Natural killer cell treated with Interleukin-12 subunit alpha and Interleukin-12 subunit beta and Interleukin-15 and Interleukin-18, amount 100 ng/mL, for 72 hours (primary cell): ENCODE data around the gene RTP5. TPM values are rescaled to one million over a fixed set of nuclear protein-coding genes. Genes with fewer than 3 reads are reported as not detected.
"Not testable (repeated sequence)": the region's sequence is repeated elsewhere in the genome, so short reads cannot be mapped to it uniquely, and the experiment has no call there.

Source experiments
- ATAC-seq, 2 donors: fragments of 150-1000 bp; cut with Tn5 transposase in 1 of 2; sonication (Bioruptor Pico), chemical (Tn5 transposase) in 1 of 2; 2 replicates each; pipeline ENCODE4 v1.10.0; 2021
- DNase-seq: peaks from one replicate; pipeline ENCODE4 v3.0.0; 2022; ENCODE audit warnings: low spot score
- H3K27ac Mint-ChIP-seq, 2 donors: 1 replicate in 1 of 2; 2 replicates in 1 of 2; pipeline ENCODE4 v1.8.0; 2022; ENCODE audit warnings: mixed read lengths in 2 of 2, mild to moderate bottlenecking in 1 of 2, moderate library complexity in 1 of 2
- H3K27me3 Mint-ChIP-seq, 2 donors: 1 replicate in 1 of 2; 2 replicates in 1 of 2; pipeline ENCODE4 v1.8.0; 2022; ENCODE audit warnings: mixed read lengths in 2 of 2
- H3K36me3 Mint-ChIP-seq: one replicate; pipeline ENCODE4 v1.8.0; 2022; ENCODE audit warnings: mixed read lengths
- H3K4me1 Mint-ChIP-seq, 2 donors: 1 replicate in 1 of 2; 2 replicates in 1 of 2; pipeline ENCODE4 v1.8.0; 2022; ENCODE audit warnings: low read depth in 2 of 2, mixed read lengths in 2 of 2, mild to moderate bottlenecking in 1 of 2
- H3K4me3 Mint-ChIP-seq: one replicate; pipeline ENCODE4 v1.8.0; 2022; ENCODE audit warnings: mixed read lengths
- H3K9me3 Mint-ChIP-seq: 2 replicates; pipeline ENCODE4 v1.8.0; 2022; ENCODE audit warnings: mixed read lengths
- total RNA-seq, 2 donors: library from RNA; stranded (reverse); gene quantifications; one replicate each; pipeline ENCODE4 v1.2.3, GENCODE V29; 2022

RTP5 gene
- total RNA-seq, 2 donors from 2014 or later, result not detected

GRCh38 chr2:241874277-241874925, 4.9 kb downstream of the RTP5 start:
- Mint-ChIP-seq H3K27ac (no peak overlapping the region), H3K9me3 (no peaks in the 10 kb centered on the region), H3K4me1 (peaks cover 25 to 27% of the 10 kb centered on the region in 2 donors), H3K27me3 (peaks cover 0 to 6% of the 10 kb centered on the region in 2 donors), H3K36me3 (no peaks in the 10 kb centered on the region), H3K4me3 (no peak overlapping the region)
- ATAC-seq (no peak), DNase-seq (no peak)

GRCh38 chr2:241875754-241876527, 6.4 kb downstream of the RTP5 start:
- Mint-ChIP-seq H3K4me1 (peaks cover 22 to 26% of the 10 kb centered on the region in 2 donors), H3K4me3 (peak overlapping the region; percentile 1)
- H3K27ac Mint-ChIP-seq, H3K9me3 Mint-ChIP-seq, ATAC-seq, H3K27me3 Mint-ChIP-seq, H3K36me3 Mint-ChIP-seq: not testable (repeated sequence)
- DNase-seq, result peak; percentile 76

DNA sequence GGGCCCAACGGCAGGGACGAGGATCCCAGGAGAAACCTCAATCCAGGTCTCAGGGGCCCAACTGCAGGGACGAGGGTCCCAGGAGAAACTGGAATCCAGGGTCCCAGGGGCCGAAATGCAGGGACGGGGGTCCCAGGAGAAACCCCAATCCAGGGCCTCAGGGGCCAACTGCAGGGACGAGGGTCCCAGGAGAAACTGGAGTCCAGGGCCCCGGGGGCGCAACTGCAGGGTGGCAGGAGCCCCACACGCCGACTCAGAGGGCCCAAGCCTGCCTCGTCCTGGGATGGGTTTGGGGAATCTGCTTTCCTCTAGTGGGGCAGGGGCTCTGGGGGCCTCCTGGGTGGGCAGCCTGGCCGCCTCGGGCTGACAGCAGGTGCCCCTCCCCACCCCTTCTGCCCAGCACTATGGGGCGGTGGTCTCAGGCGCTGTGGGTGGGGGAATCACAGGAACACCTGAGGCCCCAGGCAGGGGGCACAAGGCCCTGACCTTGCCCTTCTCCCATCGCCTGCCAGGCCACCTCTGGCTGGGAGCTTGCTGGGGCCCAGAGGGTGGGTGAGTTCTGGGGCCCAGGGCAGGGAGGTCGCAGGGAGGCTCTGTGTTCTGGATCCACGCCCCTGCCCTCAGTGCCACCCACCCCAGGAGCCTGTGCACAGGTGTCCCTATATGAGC, 7.1 kb downstream of the RTP5 start:
- Mint-ChIP-seq H3K4me3 (no peak overlapping the region), H3K27ac (no peak overlapping the region), H3K36me3 (no peaks in the 10 kb centered on the region), H3K9me3 (no peaks in the 10 kb centered on the region), H3K4me1 (peaks cover 23 to 27% of the 10 kb centered on the region in 2 donors), H3K27me3 (peaks cover 0 to 2% of the 10 kb centered on the region in 2 donors)
- ATAC-seq (no peak), DNase-seq (no peak)

GRCh38 chr2:241877197-241877685, 7.7 kb downstream of the RTP5 start:
- Mint-ChIP-seq H3K27ac (no peak overlapping the region), H3K36me3 (no peaks in the 10 kb centered on the region), H3K4me1 (peaks cover 24% of the 10 kb centered on the region in 2 donors), H3K4me3 (no peak overlapping the region), H3K27me3 (peaks cover 0 to 2% of the 10 kb centered on the region in 2 donors), H3K9me3 (no peaks in the 10 kb centered on the region)
- DNase-seq (no peak), ATAC-seq (no peak)

GRCh38 chr2:241877989-241878970, 8.8 kb downstream of the RTP5 start:
- no peaks in the 10 kb centered on the region for H3K36me3 Mint-ChIP-seq
- peaks cover 0 to 2% of the 10 kb centered on the region in 2 donors for H3K27me3 Mint-ChIP-seq
- no peak overlapping the region for H3K4me3 Mint-ChIP-seq
- no peaks in the 10 kb centered on the region for H3K9me3 Mint-ChIP-seq
- DNase-seq (peak; percentile 80), ATAC-seq (peak in 1 of 2 donors; percentile 21)
- H3K4me1 Mint-ChIP-seq, result peaks cover 27 to 28% of the 10 kb centered on the region in 2 donors
- H3K27ac Mint-ChIP-seq, result no peak overlapping the region

- H3K4me1 Mint-ChIP-seq, result peaks cover 24 to 27% of the 10 kb centered on the region in 2 donors
Observed at GRCh38 chr2:241879326-241879725, 9.8 kb downstream of the RTP5 start.

GRCh38 chr2:241880311-241881073, 11.0 kb downstream of the RTP5 start:
- H3K27ac Mint-ChIP-seq, result peak overlapping the region; percentile 79 to 87
- H3K27me3 Mint-ChIP-seq, result no peaks in the 10 kb centered on the region
- peaks cover 20% of the 10 kb centered on the region in 2 donors for H3K4me1 Mint-ChIP-seq
- DNase-seq (no peak), ATAC-seq (no peak)
- H3K9me3 Mint-ChIP-seq, result no peaks in the 10 kb centered on the region
- H3K36me3 Mint-ChIP-seq, result no peaks in the 10 kb centered on the region
- peak overlapping the region; percentile 88 for H3K4me3 Mint-ChIP-seq

More at GRCh38 chr2:241879326-241879725, 9.8 kb downstream of the RTP5 start:
- DNase-seq (no peak), ATAC-seq (no peak)
- Mint-ChIP-seq H3K27me3 (no peaks in the 10 kb centered on the region), H3K27ac (no peak overlapping the region), H3K36me3 (no peaks in the 10 kb centered on the region), H3K4me3 (no peak overlapping the region), H3K9me3 (no peaks in the 10 kb centered on the region)

DNA sequence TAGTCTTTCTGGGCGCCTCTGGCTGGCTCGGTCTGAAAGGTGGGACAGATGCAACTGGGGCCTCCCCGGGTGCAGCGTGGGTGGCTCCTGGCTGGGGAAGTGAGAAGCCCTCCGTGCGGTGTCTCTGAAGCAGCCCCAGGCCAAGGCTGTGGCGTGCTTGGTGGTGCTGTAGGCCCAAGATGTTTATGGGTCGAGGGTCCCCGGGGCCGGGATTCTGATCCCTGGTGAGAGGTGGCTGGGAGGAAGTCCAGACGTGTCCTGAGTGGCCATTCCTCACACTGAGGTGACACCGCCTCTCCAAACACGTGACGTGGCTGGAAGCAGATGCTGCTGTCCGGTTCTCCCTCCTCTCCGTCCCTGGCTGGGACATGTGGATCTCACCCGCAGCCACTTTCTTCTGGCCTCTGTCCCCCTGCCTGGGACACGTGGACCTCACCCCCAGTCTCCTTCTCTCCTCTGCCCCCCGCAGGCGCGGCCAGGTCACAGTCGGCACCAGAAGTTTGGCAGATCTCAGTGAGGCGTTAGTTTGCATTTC, 12.6 kb downstream of the RTP5 start:
- Mint-ChIP-seq H3K27me3 (no peaks in the 10 kb centered on the region), H3K4me1 (peaks cover 18 to 19% of the 10 kb centered on the region in 2 donors), H3K9me3 (no peaks in the 10 kb centered on the region), H3K36me3 (no peaks in the 10 kb centered on the region), H3K4me3 (peak overlapping the region; percentile 88), H3K27ac (peak overlapping the region; percentile 79 to 87)
- ATAC-seq, result peak in 1 of 2 donors; percentile 18
- DNase-seq, result no peak

DNA sequence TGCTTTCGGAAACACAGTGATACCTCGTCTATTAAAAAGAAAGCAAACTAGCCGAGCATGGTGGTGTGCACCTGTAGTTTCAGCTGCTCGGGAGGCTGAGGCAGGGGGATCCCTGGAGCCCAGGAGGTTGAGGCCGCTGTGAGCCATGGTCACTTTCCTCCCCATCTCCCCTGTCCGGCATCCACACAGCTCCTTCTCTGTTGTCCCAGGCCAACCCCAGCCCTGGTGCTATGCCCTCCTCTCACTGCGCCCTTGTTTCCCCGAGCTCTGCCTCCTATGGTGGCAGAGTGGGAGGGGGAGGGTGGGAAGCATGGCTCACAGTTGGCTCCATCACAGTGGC, 15.4 kb downstream of the RTP5 start:
- ATAC-seq (no peak), DNase-seq (no peak)
- Mint-ChIP-seq H3K27me3 (no peaks in the 10 kb centered on the region), H3K4me3 (no peak overlapping the region), H3K27ac (no peak overlapping the region), H3K4me1 (peaks cover 23 to 24% of the 10 kb centered on the region in 2 donors), H3K9me3 (no peaks in the 10 kb centered on the region), H3K36me3 (no peaks in the 10 kb centered on the region)

GRCh38 chr2:241885291-241885945, 15.9 kb downstream of the RTP5 start:
- no peak for DNase-seq

DNA sequence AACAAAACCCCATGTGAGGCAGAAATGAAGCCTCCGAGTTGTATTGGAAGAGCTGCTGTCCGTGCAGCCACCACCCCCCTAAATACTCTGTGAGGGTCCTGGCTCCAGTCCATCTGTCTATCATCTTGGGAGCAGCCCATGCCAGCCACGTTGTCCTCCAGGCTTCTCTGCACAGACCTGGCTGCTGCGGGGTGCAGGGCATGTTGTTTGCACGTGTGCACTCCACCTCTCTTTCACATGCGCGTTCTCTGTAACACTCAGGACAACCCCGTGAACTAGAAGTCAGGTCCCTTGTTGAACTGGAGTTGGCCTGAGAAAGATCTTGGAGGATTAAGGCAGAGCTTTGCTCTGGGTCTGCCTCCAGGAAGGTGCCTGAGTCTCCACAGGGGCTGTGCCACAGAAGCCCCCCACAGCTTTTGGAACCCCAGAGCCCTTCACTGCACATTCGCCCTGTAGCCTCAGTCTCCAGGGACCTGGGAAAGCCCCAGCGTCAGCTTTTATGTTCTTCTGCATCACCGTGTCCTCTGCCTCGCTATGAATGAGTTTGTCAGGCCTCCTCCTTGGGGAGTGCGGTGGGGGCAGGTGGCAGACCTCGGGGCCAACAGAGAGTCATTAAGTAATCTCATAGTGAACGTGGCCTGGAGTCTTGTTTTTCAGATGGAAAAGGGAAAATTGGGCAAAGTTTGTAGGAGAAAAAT, 16.6 kb downstream of the RTP5 start:
- Mint-ChIP-seq H3K27ac (no peak overlapping the region), H3K4me1 (peaks cover 20% of the 10 kb centered on the region in 2 donors), H3K4me3 (no peak overlapping the region), H3K27me3 (no peaks in the 10 kb centered on the region), H3K9me3 (no peaks in the 10 kb centered on the region), H3K36me3 (no peaks in the 10 kb centered on the region)
- peak; percentile 54 for DNase-seq
- no peak for ATAC-seq

More at GRCh38 chr2:241885291-241885945, 15.9 kb downstream of the RTP5 start:
- no peak overlapping the region for H3K27ac Mint-ChIP-seq
- H3K27me3 Mint-ChIP-seq, result no peaks in the 10 kb centered on the region
- H3K36me3 Mint-ChIP-seq, result no peaks in the 10 kb centered on the region
- H3K4me1 Mint-ChIP-seq, result peaks cover 23 to 24% of the 10 kb centered on the region in 2 donors
- no peak overlapping the region for H3K4me3 Mint-ChIP-seq
- no peak for ATAC-seq
- no peaks in the 10 kb centered on the region for H3K9me3 Mint-ChIP-seq
